K562 (cell line): Measurements from ENCODE around the gene GPR55.

Experiments used
- MXI1 ChIP-seq: IDR thresholded peaks from 2 replicates; pipeline ENCODE4 v1.6.1; 2011; ENCODE audit warnings: low read depth, mild to moderate bottlenecking, improper control_type of control experiment, low read length
- MYC ChIP-seq, 2 experiments: fragments of 250-450 bp in 1 of 2; sonication (Bioruptor Pico) in 1 of 2; IDR thresholded peaks; 2 replicates each; pipeline versions ENCODE4 v1.5.1 to v1.6.1; 2012 to 2021; ENCODE audit warnings: low read depth in 2 of 2, borderline replicate concordance in 1 of 2, improper control_type of control experiment in 1 of 2, low read length in 1 of 2, mild to moderate bottlenecking in 1 of 2, moderate library complexity in 1 of 2
- SMC3 ChIP-seq: conservative IDR thresholded peaks from 2 replicates; pipeline ENCODE4 v1.6.1; 2011; ENCODE audit warnings: low read depth, low read length, improper control_type of control experiment; ENCODE audit not compliant: insufficient read depth
- SOX6 ChIP-seq: fragments of 450-650 bp; IDR thresholded peaks from 2 replicates; pipeline ENCODE4 v1.6.1; 2014; ENCODE audit warnings: mild to moderate bottlenecking

- TF ChIP-seq MXI1, result no peak
- no peak for TF ChIP-seq MYC (IDR thresholded peaks at IDR 0.05; ENCODE audit: low read depth, low read length)
- TF ChIP-seq MYC (CRISPR knock-in tag; IDR thresholded peaks at IDR 0.05; ENCODE audit: borderline replicate concordance, low read depth), result no peak
- no peak for TF ChIP-seq SMC3
- TF ChIP-seq SOX6, result no peak
Observed at GRCh38 chr2:230938516-230939065, 13.5 kb upstream of the GPR55 start.
